Vagina (tissue), 2 donors: ENCODE results near the gene EXO5.
"Not testable (repeated sequence)": the region's sequence is repeated elsewhere in the genome, so short reads cannot be mapped to it uniquely, and the experiment has no call there.

Experiments used
- POLR2A ChIP-seq, 2 donors: fragments of 450-650 bp; IDR thresholded peaks; one replicate each; pipeline ENCODE4 v1.6.1; 2017; ENCODE audit warnings: antibody characterized with exemption in 2 of 2, mild to moderate bottlenecking in 2 of 2, moderate library complexity in 2 of 2
- TF ChIP-seq, protein P1 (sequence below), 3 experiments: fragments of 450-650 bp in 2 of 3; fragments of 200-600 bp in 1 of 3; sonication (generic) in 1 of 3; IDR thresholded peaks; one replicate each; pipeline ENCODE4 v1.5.1; 2017 to 2019; ENCODE audit warnings: antibody characterized with exemption in 3 of 3, mild to moderate bottlenecking in 2 of 3, moderate library complexity in 2 of 3

DNA sequence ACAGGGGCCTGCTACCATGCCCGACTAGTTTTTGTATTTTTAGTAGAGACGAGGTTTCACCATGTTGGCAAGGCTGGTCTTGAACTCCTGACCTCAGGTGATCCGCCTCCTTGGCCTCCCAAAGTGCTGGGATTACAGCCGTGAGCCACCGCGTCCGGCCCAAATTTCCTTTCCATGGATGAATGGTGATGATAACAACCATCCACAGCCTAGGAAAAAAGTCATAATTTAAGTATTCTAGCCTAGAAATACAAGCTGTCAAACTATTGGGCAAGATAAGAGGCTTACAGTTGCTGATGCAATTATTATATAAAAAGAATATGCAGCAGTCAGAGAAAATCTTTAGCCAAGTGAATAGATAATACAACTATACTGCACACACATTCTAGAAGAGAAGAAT is 46.2 kb downstream of the EXO5 start:
- TF ChIP-seq, protein P1, sequence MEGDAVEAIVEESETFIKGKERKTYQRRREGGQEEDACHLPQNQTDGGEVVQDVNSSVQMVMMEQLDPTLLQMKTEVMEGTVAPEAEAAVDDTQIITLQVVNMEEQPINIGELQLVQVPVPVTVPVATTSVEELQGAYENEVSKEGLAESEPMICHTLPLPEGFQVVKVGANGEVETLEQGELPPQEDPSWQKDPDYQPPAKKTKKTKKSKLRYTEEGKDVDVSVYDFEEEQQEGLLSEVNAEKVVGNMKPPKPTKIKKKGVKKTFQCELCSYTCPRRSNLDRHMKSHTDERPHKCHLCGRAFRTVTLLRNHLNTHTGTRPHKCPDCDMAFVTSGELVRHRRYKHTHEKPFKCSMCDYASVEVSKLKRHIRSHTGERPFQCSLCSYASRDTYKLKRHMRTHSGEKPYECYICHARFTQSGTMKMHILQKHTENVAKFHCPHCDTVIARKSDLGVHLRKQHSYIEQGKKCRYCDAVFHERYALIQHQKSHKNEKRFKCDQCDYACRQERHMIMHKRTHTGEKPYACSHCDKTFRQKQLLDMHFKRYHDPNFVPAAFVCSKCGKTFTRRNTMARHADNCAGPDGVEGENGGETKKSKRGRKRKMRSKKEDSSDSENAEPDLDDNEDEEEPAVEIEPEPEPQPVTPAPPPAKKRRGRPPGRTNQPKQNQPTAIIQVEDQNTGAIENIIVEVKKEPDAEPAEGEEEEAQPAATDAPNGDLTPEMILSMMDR (IDR thresholded peaks at IDR 0.05) = not testable (repeated sequence)
- TF ChIP-seq POLR2A (IDR thresholded peaks at IDR 0.05) = not testable (repeated sequence)
